Activated CD4-positive, alpha-beta T cell treated with anti-CD3 and anti-CD28 coated beads, Interleukin-2, amount 50 U/mL, for 24 hours (primary cell): Measurements from ENCODE around the gene GJD4.

Experiments
- DNase-seq, 2 donors: peaks; one replicate each; pipeline ENCODE4 v3.0.0-alpha.2; 2020; ENCODE audit warnings: low read depth in 1 of 2, low spot score in 1 of 2

The GJD4 gene

GRCh38 chr10:35644050-35644950 is 39.2 kb downstream of the GJD4 start:
- no peak for DNase-seq

GRCh38 chr10:35650894-35651293 is 45.8 kb downstream of the GJD4 start:
- no peak for DNase-seq

- DNase-seq: no peak
Measured at GRCh38 chr10:35652824-35653223, 47.7 kb downstream of the GJD4 start.

- no peak for DNase-seq
Measured at GRCh38 chr10:35657621-35658020, 52.5 kb downstream of the GJD4 start.
